A549 (cell line): ENCODE data around the gene TREML1. TPM values are rescaled to one million over a fixed set of nuclear protein-coding genes. Genes with fewer than 3 reads are reported as not detected.

ENCODE experiments used
- ATAC-seq, 2 experiments: fragments of 200-7000 bp in 1 of 2; fragments of >200 bp in 1 of 2; cut with Nextera tagmentation in 1 of 2; cut with Tn5 transposase in 1 of 2; 3 replicates each; pipeline versions ENCODE4 v1.8.0 to v1.9.1; 2018 to 2020; ENCODE audit warnings: mild to moderate bottlenecking in 1 of 2, moderate library complexity in 1 of 2
- CTCF ChIA-PET: fragments of 300-600 bp; sonication (Branson Sonifier 250); formaldehyde crosslinking; extraction: SDS; loops from one replicate; lab custom pipeline; 2021; ENCODE audit warnings: antibody characterized with exemption, inconsistent platforms; lab: Yijun Ruan, JAX
- POLR2A ChIA-PET: fragments of 350-600 bp; formaldehyde crosslinking; extraction: SDS; loops from one replicate; lab custom pipeline; 2021; ENCODE audit warnings: antibody characterized with exemption, inconsistent platforms; lab: Yijun Ruan, JAX
- DNase-seq, 2 experiments: peaks; one replicate each; pipeline versions ENCODE4 v3.0.0 to v3.0.0-alpha.2; 2011 to 2016; ENCODE audit warnings: low read depth in 1 of 2, low spot score in 1 of 2
- FAIRE-seq: peaks from 2 replicates; lab custom pipeline; 2011; peaks lifted over from hg19 to GRCh38; lab: Jason Lieb, UNC
- H3K27ac ChIP-seq, 2 experiments: fragments of >200 bp; sonication (Bioruptor Twin); formaldehyde crosslinking; 3 replicates each; pipeline ENCODE4 v1.5.1; 2016 to 2017
- H3K4me1 ChIP-seq: fragments of >200 bp; sonication (Bioruptor Twin); formaldehyde crosslinking; 3 replicates; pipeline ENCODE4 v1.6.1; 2016
- H3K4me2 ChIP-seq: fragments of >200 bp; sonication (Bioruptor Twin); formaldehyde crosslinking; 3 replicates; pipeline ENCODE4 v1.6.1; 2016
- H3K4me3 ChIP-seq: fragments of >200 bp; sonication (Bioruptor Twin); formaldehyde crosslinking; 3 replicates; pipeline ENCODE4 v1.5.1; 2016
- H3K9me3 ChIP-seq: fragments of >200 bp; sonication (Bioruptor Twin); formaldehyde crosslinking; 3 replicates; pipeline ENCODE4 v1.6.1; 2016
- BCL3 ChIP-seq: fragments of >200 bp; sonication (Bioruptor Twin); formaldehyde crosslinking; IDR thresholded peaks from 3 replicates; pipeline ENCODE4 v1.6.1; 2016
- CBX2 ChIP-seq: fragments of 200-600 bp; sonication (generic); IDR thresholded peaks from 2 replicates; pipeline ENCODE4 v1.6.1; 2016; ENCODE audit warnings: low read depth, mild to moderate bottlenecking, borderline replicate concordance
- CHD4 ChIP-seq: fragments of 200-600 bp; sonication (generic); IDR thresholded peaks from 2 replicates; pipeline ENCODE4 v1.6.1; 2016; ENCODE audit warnings: antibody characterized with exemption, mild to moderate bottlenecking, borderline replicate concordance
- CTCF ChIP-seq: fragments of >200 bp; sonication (Bioruptor Twin); formaldehyde crosslinking; IDR thresholded peaks from 3 replicates; pipeline ENCODE4 v1.5.1; 2016
- EHF ChIP-seq: fragments of 250-450 bp; sonication (Bioruptor Pico); IDR thresholded peaks from 2 replicates; pipeline ENCODE4 v1.5.0; 2020; ENCODE audit warnings: mild to moderate bottlenecking
- ELK1 ChIP-seq: fragments of 150-350 bp; IDR thresholded peaks from 2 replicates; pipeline ENCODE4 v1.6.1; 2014; ENCODE audit warnings: low read depth, mild to moderate bottlenecking, low read length
- EP300 ChIP-seq, 2 experiments: fragments of >200 bp; sonication (Bioruptor Twin); formaldehyde crosslinking; IDR thresholded peaks; 2 replicates in 1 of 2; 3 replicates in 1 of 2; pipeline ENCODE4 v1.6.1; 2016 to 2017
- HES2 ChIP-seq: fragments of >200 bp; sonication (Bioruptor Twin); formaldehyde crosslinking; IDR thresholded peaks from 2 replicates; pipeline ENCODE4 v1.6.1; 2016
- JUN ChIP-seq, 2 experiments: fragments of >200 bp; sonication (Bioruptor Twin); formaldehyde crosslinking; IDR thresholded peaks; 2 replicates in 1 of 2; 3 replicates in 1 of 2; pipeline ENCODE4 v1.6.1; 2016 to 2017
- JUNB ChIP-seq: fragments of >200 bp; sonication (Bioruptor Twin); formaldehyde crosslinking; IDR thresholded peaks from 2 replicates; pipeline ENCODE4 v1.6.1; 2016
- KDM1A ChIP-seq: fragments of 200-600 bp; sonication (generic); IDR thresholded peaks from 2 replicates; pipeline ENCODE4 v1.6.1; 2016; ENCODE audit warnings: low read depth, mild to moderate bottlenecking
- KDM5A ChIP-seq: fragments of 200-600 bp; sonication (generic); IDR thresholded peaks from 2 replicates; pipeline ENCODE4 v1.6.1; 2016; ENCODE audit warnings: antibody characterized with exemption, mild to moderate bottlenecking
- MAX ChIP-seq: IDR thresholded peaks from 2 replicates; pipeline ENCODE4 v1.6.1; 2012
- MAZ ChIP-seq: fragments of 150-350 bp; IDR thresholded peaks from 2 replicates; pipeline ENCODE4 v1.6.1; 2014; ENCODE audit warnings: antibody characterized with exemption, low read depth, low read length, borderline replicate concordance
- MYC ChIP-seq: IDR thresholded peaks from 2 replicates; pipeline ENCODE4 v1.6.1; 2012; ENCODE audit warnings: mild to moderate bottlenecking, inconsistent platforms, low read length, improper control_type of control experiment, borderline replicate concordance
- NFE2L2 ChIP-seq: fragments of 150-350 bp; conservative IDR thresholded peaks from 2 replicates; pipeline ENCODE4 v1.6.1; 2014; ENCODE audit warnings: low read length
- NPAS2 ChIP-seq: fragments of 250-450 bp; sonication (Bioruptor Pico); IDR thresholded peaks from 2 replicates; pipeline ENCODE4 v1.8.0; 2022; ENCODE audit warnings: mild to moderate bottlenecking, moderate library complexity, borderline replicate concordance
- RAD21 ChIP-seq, 2 experiments: fragments of >200 bp in 1 of 2; sonication (Bioruptor Twin) in 1 of 2; formaldehyde crosslinking in 1 of 2; IDR thresholded peaks in 1 of 2; conservative IDR thresholded peaks in 1 of 2; 2 replicates in 1 of 2; 3 replicates in 1 of 2; pipeline ENCODE4 v1.6.1; 2012 to 2018; ENCODE audit warnings: inconsistent platforms in 1 of 2
- TFCP2L1 ChIP-seq: fragments of 250-450 bp; sonication (Bioruptor Pico); IDR thresholded peaks from 2 replicates; pipeline ENCODE4 v1.5.0; 2021; ENCODE audit warnings: mild to moderate bottlenecking
- USF2 ChIP-seq: fragments of 450-650 bp; IDR thresholded peaks from 2 replicates; pipeline ENCODE4 v1.6.1; 2014; ENCODE audit warnings: antibody characterized with exemption
- ZC3H11A ChIP-seq: fragments of 450-650 bp; IDR thresholded peaks from 2 replicates; pipeline ENCODE4 v1.6.1; 2014; ENCODE audit warnings: antibody characterized with exemption, mild to moderate bottlenecking
- ZNF302 ChIP-seq: fragments of 250-450 bp; sonication (Bioruptor Pico); IDR thresholded peaks from 2 replicates; pipeline ENCODE4 v1.9.0; 2021; ENCODE audit warnings: inconsistent platforms, mild to moderate bottlenecking, moderate library complexity
- WGBS: methylation state at CpG from one replicate; pipeline ENCODE4 v1.1.6; 2017; ENCODE audit errors: missing lambda C conversion rate; 5-methylcytosine and 5-hydroxymethylcytosine counted together
- polyA plus RNA-seq, 4 experiments: library from polyadenylated mRNA; depleted of rRNA in 3 of 4; stranded (reverse); fragments of >200 nt; fragmentation: RNase III in 1 of 4; extraction: RNeasy Plus Mini Kit Qiagen cat#74134 plus additional on column Dnase treatment in 1 of 4; gene quantifications; 2 replicates in 3 of 4; 3 replicates in 1 of 4; pipeline ENCODE4 v1.2.3, GENCODE V29; 2011 to 2017

Gene TREML1
- polyA plus RNA-seq, 2 of the 4 experiments (the other 2 are of a cell fraction) = not detected

- TF ChIP-seq HES2 = no peak
- no peak for TF ChIP-seq CHD4
- TF ChIP-seq USF2 = no peak
- no peak for TF ChIP-seq MAZ
- no peak for TF ChIP-seq CBX2
- TF ChIP-seq MYC = no peak
- no peak for TF ChIP-seq CTCF
- TF ChIP-seq RAD21 (conservative IDR thresholded peaks at IDR 0.05 in 1 of 2, IDR thresholded peaks at IDR 0.05 in 1 of 2) = no peak
- no peak for TF ChIP-seq KDM5A
- no peak for TF ChIP-seq JUN (IDR thresholded peaks at IDR 0.05)
- TF ChIP-seq EP300 (IDR thresholded peaks at IDR 0.05) = no peak
- TF ChIP-seq BCL3 = no peak
- no peak for TF ChIP-seq ZNF302 (CRISPR knock-in tag)
- TF ChIP-seq EHF = no peak
- TF ChIP-seq MAX = no peak
- TF ChIP-seq ZC3H11A = no peak
- TF ChIP-seq TFCP2L1 (CRISPR knock-in tag) = no peak
- TF ChIP-seq KDM1A = no peak
- no peak overlapping the region for H3K27ac ChIP-seq
- H3K4me3 ChIP-seq = no peak overlapping the region
- no peaks in the 10 kb centered on the region for H3K9me3 ChIP-seq
- no peak overlapping the region for H3K4me2 ChIP-seq
- no peaks in the 10 kb centered on the region for H3K4me1 ChIP-seq
- ATAC-seq (no peak), DNase-seq (no peak), FAIRE-seq (no peak)
- CTCF ChIA-PET = interaction anchor here (0.8 kb wide), 1 partner anchor 37 kb away, joined by 4 read pairs; no protein-coding TSS in a partner anchor
- 58% methylated on average over 4 of the region's 4 CpGs for WGBS
- POLR2A ChIA-PET = no interaction called here
Observed at GRCh38 chr6:41153451-41153850, 696 bp downstream of the TREML1 start.

- ATAC-seq = no peak
- 20% methylated on average over 1 of the region's 1 CpG for WGBS
- Histone ChIP-seq H3K4me3 (no peak overlapping the region), H3K27ac (no peak overlapping the region), H3K4me1 (no peaks in the 10 kb centered on the region)
- DNase-seq = no peak
- CTCF ChIA-PET = no interaction called here
- no peak for FAIRE-seq
- TF ChIP-seq NPAS2 (CRISPR knock-in tag) (no peak), NFE2L2 (no peak), TFCP2L1 (CRISPR knock-in tag) (no peak), JUNB (no peak), ELK1 (no peak)
- TF ChIP-seq, all 56 proteins: peak for 0
- POLR2A ChIA-PET = no interaction called here
- Histone ChIP-seq H3K9me3 (no peaks in the 10 kb centered on the region), H3K4me2 (no peak overlapping the region)
Observed at GRCh38 chr6:41150671-41151070, 3.5 kb downstream of the TREML1 start.
